Muscle of back (tissue), 11 donors: ENCODE data around the gene AKR1B15. TPM values are rescaled to one million over a fixed set of nuclear protein-coding genes. Genes with fewer than 3 reads are reported as not detected.

ENCODE experiments used
- DNase-seq, 3 donors: peaks; one replicate each; pipeline versions ENCODE4 v3.0.0 to v3.0.0-alpha.2; 2013
- polyA plus RNA-seq, 10 donors: library from polyadenylated mRNA; unstranded; fragments of 120-200 nt; gene quantifications; one replicate each; pipeline ENCODE4 v1.2.1, GENCODE V29; 2013; ENCODE audit not compliant: insufficient read length in 10 of 10

AKR1B15 gene
- polyA plus RNA-seq, 10 donors: 0.08 to 0.67 (median 0.27) TPM; not detected in 1

GRCh38 chr7:134613623-134614347, 64.9 kb downstream of the AKR1B15 start:
- DNase-seq: peak in 1 of 3 donors; percentile 92

GRCh38 chr7:134616611-134617010, 67.7 kb downstream of the AKR1B15 start:
- DNase-seq: no peak

DNA sequence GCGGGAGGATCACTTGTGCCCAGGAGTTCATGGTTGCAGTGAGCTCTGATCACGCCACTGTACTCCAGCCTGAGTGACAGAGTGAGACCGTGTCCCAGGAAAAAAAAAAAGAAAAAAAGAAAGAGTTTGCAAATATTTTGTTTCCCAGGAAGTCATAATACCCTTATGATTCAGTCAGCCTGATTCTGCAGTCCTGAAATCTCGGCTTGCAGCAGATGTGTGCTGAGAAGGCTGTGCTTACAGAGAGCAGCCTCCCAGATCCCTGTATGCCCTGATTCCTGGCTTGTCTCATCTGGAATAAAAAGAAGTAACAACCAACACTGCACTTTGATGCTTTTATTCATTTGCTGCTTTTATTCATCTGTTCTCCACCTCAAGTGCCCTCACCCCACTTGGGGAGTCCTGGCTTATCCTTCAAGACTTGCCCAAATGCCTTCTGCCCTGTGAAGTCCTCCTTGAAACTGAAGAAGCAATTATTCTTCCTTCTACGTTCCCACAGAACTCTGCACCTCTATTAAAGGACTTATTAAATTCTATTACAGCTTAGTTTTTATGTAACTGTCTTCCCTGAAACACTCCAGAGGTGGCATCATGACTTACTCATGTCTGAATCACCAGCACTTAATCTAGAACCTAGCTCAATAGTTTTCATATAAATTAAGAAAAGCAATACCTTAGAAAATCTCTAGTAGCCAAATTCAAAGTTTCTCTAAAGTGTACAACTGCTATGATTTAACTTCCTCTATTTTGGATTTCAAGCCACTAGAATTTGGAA, 70.0 kb downstream of the AKR1B15 start:
- no peak for DNase-seq

GRCh38 chr7:134619627-134620331, 70.9 kb downstream of the AKR1B15 start:
- DNase-seq: peak in 2 of 3 donors; percentile 44 to 79

- DNase-seq: no peak
These were observed 73.5 kb downstream of the AKR1B15 start for GRCh38 chr7:134622303-134622995.

DNA sequence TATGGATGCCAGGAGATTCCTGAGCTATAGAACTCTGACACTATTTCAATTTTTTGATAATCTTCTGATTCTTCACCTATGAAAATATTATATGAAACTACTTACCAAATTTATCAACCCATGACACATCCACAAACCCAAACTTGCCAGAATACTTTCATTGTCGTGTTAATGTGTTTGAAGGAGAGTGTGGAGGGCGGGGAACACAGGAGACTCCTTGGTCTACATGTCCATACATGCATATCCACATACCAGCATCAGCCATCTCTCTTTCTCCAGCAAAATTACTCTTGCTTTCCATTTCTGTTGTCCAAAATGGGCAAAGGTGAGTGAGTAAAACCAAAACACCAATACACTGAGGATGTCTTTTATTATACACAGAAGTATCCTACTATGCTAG, 74.3 kb downstream of the AKR1B15 start:
- DNase-seq: no peak

DNA sequence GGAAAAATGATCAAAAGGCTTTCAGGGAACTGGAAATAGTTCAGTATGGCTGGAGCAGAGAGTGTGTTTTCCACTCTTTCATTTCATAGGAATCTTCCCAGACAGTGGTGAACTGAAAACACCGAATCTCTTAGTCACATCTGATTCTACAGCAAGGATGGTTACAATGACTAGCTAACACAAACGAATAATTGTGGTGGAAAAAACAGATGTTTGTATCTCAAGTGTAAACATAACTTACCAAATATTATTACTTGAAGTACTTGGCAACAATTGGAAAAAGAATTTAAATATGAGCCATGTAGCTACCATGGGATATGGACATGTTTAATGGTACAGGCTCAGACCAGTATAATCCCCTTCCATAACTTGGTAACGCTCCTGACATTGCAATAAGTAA, 76.6 kb downstream of the AKR1B15 start:
- DNase-seq: peak in 1 of 3 donors; percentile 33

DNA sequence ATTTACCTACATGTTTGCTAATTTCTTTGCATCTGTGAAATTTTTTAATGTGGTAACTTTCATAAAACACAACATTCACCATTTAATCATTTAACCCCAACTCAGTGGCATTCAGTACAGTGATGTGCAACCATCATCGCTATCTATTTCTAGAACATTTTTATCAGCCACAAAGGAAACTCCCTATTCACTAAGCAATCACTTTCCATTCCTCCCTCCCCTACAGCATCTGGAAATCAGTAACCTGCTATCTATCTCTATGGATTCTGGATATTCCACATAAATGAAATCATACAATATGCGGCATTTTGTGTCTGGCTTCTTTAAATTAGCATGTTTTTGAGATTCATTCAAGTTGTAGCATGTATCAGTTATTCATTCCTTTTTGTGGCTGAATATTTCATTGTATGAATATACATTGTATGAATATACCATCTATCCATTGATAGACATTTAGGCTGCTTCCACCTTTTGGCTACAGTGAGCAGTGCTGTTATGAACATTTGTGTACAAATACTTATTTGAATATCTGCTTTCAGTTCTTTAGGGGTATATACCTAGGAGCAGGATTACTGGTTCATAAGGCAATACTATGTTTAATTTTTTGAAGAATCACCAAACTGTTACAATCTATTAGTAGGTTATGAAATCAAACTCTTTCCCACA, 78.3 kb downstream of the AKR1B15 start:
- no peak for DNase-seq

- no peak for DNase-seq
These were observed 78.9 kb downstream of the AKR1B15 start for GRCh38 chr7:134627775-134628153.

DNA sequence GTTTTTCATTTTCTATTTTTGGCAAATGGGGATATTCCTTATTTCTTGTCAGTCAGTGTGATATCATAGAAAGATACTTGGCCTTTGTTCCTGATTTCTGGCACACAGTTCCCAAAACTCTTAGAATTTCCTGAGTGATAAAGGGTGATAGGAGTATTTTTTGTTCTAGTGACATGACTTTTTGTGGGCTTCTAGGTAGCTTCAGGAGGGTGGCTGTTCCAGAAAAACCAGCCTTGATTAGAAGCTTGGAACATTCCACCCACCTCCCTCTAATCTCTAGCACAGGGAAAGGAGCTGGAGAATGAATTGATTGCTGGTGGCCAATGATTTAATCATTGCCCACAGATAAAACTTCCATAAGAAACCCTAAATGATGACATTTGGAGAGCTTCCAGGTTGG, 80.5 kb downstream of the AKR1B15 start:
- DNase-seq: no peak

Other genes starting within 250 kb of the AKR1B15 start
- 10 to 100 TPM in 8 of 10 donors, 1 to 10 TPM in 2; 7.1 to 14.6 (median 10.9) TPM for gene SLC35B4, start 232.2 kb upstream of the AKR1B15 start, polyA plus RNA-seq
- gene AKR1B1, start 90.0 kb upstream of the AKR1B15 start, polyA plus RNA-seq: 100 to 1,000 TPM in 7 of 10 donors, 10 to 100 TPM in 3; 98.4 to 116 (median 103) TPM
- under 1 TPM in 8 of 10 donors, not detected in 2; 0.19 to 0.96 (median 0.56) TPM for gene AKR1B10, start 21.5 kb upstream of the AKR1B15 start, polyA plus RNA-seq
- gene BPGM, start 97.7 kb downstream of the AKR1B15 start, polyA plus RNA-seq: 10 to 100 TPM; 18.2 to 84.5 (median 26.1) TPM
- 100 to 1,000 TPM; 121 to 190 (median 136) TPM for gene CALD1, start 230.5 kb downstream of the AKR1B15 start, polyA plus RNA-seq